GM12878 (cell line): ENCODE measurements around the gene SRGAP1. TPM values are rescaled to one million over a fixed set of nuclear protein-coding genes. Genes with fewer than 3 reads are reported as not detected.

Experiments
- ATAC-seq: fragments of 200-7000 bp; cut with Tn5 transposase; 3 replicates; pipeline ENCODE4 v1.9.1; 2020; ENCODE audit warnings: mild to moderate bottlenecking, moderate library complexity
- BruUV-seq: library from RNA; stranded (reverse); fragments of 400-500 nt; replicated peaks from 2 replicates; lab custom pipeline; 2021; lab: Mats Ljungman, UMichigan
- CTCF ChIA-PET: fragments of 300-600 bp; sonication (Branson Sonifier 250); formaldehyde crosslinking; extraction: SDS; loops from one replicate; lab custom pipeline; 2021; ENCODE audit warnings: inconsistent platforms; lab: Yijun Ruan, JAX
- POLR2A ChIA-PET: fragments of 350-600 bp; formaldehyde crosslinking; extraction: SDS; loops from one replicate; lab custom pipeline; 2021; ENCODE audit warnings: inconsistent platforms; lab: Charles Lee
- RAD21 ChIA-PET: fragments of 300-600 bp; sonication (Branson Sonifier 250); formaldehyde crosslinking; loops from one replicate; lab custom pipeline; 2023; ENCODE audit warnings: antibody characterized with exemption; ENCODE audit not compliant: unreplicated experiment; lab: Charles Lee
- SMC1A ChIA-PET: fragments of 300-600 bp; sonication (Branson Sonifier 250); formaldehyde crosslinking; loops from one replicate; lab custom pipeline; 2023; ENCODE audit not compliant: unreplicated experiment, uncharacterized antibody; lab: Charles Lee
- DNase-seq: peaks from one replicate; pipeline ENCODE4 v3.0.0-alpha.2; 2011; ENCODE audit warnings: low read depth, low spot score
- FAIRE-seq: peaks from 3 replicates; lab custom pipeline; 2011; peaks lifted over from hg19 to GRCh38; lab: Jason Lieb, UNC
- H2AFZ ChIP-seq: 2 replicates; pipeline ENCODE4 v1.6.0; 2011; ENCODE audit warnings: low read depth, low read length, control low read depth; ENCODE audit not compliant: control insufficient read depth
- H3K27ac ChIP-seq: 2 replicates; pipeline ENCODE4 v1.5.1; 2011; ENCODE audit warnings: control low read depth; ENCODE audit not compliant: control insufficient read depth, insufficient read depth
- H3K27me3 ChIP-seq, 2 experiments: replicated peaks in 1 of 2; 2 replicates each; pipeline versions ENCODE4 v1.6.0 to v1.6.1; 2011; ENCODE audit warnings: low read length in 1 of 2; ENCODE audit not compliant: control insufficient read depth in 2 of 2, insufficient read depth in 2 of 2
- H3K36me3 ChIP-seq, 2 experiments: 2 replicates each; pipeline ENCODE4 v1.5.1; 2011; ENCODE audit warnings: low read length in 1 of 2; ENCODE audit not compliant: control insufficient read depth in 2 of 2, insufficient read depth in 2 of 2
- H3K4me1 ChIP-seq: 2 replicates; pipeline ENCODE4 v1.6.1; 2011; ENCODE audit warnings: mild to moderate bottlenecking, low read length, moderate library complexity, mixed read lengths; ENCODE audit not compliant: control insufficient read depth, insufficient read depth
- H3K4me2 ChIP-seq: 2 replicates; pipeline ENCODE4 v1.6.0; 2011; ENCODE audit warnings: control low read depth; ENCODE audit not compliant: control insufficient read depth, insufficient read depth
- H3K4me3 ChIP-seq: fragments of 200-600 bp; sonication (generic); 2 replicates; pipeline ENCODE4 v1.5.1; 2016
- H3K79me2 ChIP-seq: 2 replicates; pipeline ENCODE4 v1.6.0; 2011; ENCODE audit warnings: low read length; ENCODE audit not compliant: control insufficient read depth, insufficient read depth
- H3K9ac ChIP-seq: 2 replicates; pipeline ENCODE4 v1.8.0; 2011; ENCODE audit warnings: low read length, control low read depth, mixed read lengths; ENCODE audit not compliant: control insufficient read depth, insufficient read depth
- H3K9me3 ChIP-seq: replicated peaks from 3 replicates; pipeline ENCODE4 v1.5.1; 2011; ENCODE audit warnings: mild to moderate bottlenecking, low read length; ENCODE audit not compliant: control insufficient read depth, insufficient read depth
- H4K20me1 ChIP-seq: 2 replicates; pipeline ENCODE4 v1.6.0; 2011; ENCODE audit not compliant: control insufficient read depth, insufficient read depth
- CTCF ChIP-seq, 3 experiments: IDR thresholded peaks in 2 of 3; conservative IDR thresholded peaks in 1 of 3; 2 replicates each; pipeline ENCODE4 v1.5.1; 2011; ENCODE audit warnings: low read depth in 3 of 3, low read length in 3 of 3, mild to moderate bottlenecking in 3 of 3, control low read depth in 2 of 3, moderate library complexity in 2 of 3, inconsistent platforms in 1 of 3, mixed read lengths in 1 of 3; ENCODE audit not compliant: control insufficient read depth in 2 of 3, insufficient read depth in 1 of 3; ENCODE audit errors: extremely low read depth in 1 of 3
- E4F1 ChIP-seq: fragments of 450-650 bp; IDR thresholded peaks from 2 replicates; pipeline ENCODE4 v1.6.1; 2018; ENCODE audit warnings: borderline replicate concordance, mild to moderate bottlenecking; ENCODE audit not compliant: partially characterized antibody
- SMC3 ChIP-seq: IDR thresholded peaks from 2 replicates; pipeline ENCODE4 v1.6.1; 2011; ENCODE audit warnings: low read length, improper control_type of control experiment, borderline replicate concordance
- WGBS: methylation state at CpG from one replicate; pipeline ENCODE4 v1.1.6; 2016; ENCODE audit warnings: low lambda C conversion rate; ENCODE audit not compliant: insufficient replicate concordance, insufficient coverage; ENCODE audit errors: missing lambda C conversion rate; 5-methylcytosine and 5-hydroxymethylcytosine counted together
- in situ Hi-C: fragments of 300-500 bp; cut with MboI; formaldehyde crosslinking; loops from 9 replicates; pipeline ENCODE4 v1.14.3; 2018; ENCODE audit warnings: mixed read lengths
- intact Hi-C: fragments of 100-400 bp; cut with micrococcal nuclease; formaldehyde crosslinking; loops from one replicate; pipeline ENCODE4 v1.14.2; 2022; ENCODE audit not compliant: unreplicated experiment
- polyA plus RNA-seq, 11 experiments: library from polyadenylated mRNA; depleted of rRNA in 4 of 11; unstranded in 6 of 11; stranded (reverse) in 5 of 11; fragments of >200 nt; fragmentation: Nextera tagmentation in 4 of 11; fragmentation: Illumina TruSeq in 1 of 11; extraction: Ambion mirVana in 4 of 11; extraction: Trizol in 1 of 11; gene quantifications; 1 replicate in 1 of 11; 2 replicates in 10 of 11; pipeline versions ENCODE4 v1.2.1 to v1.2.3, GENCODE V29; 2011 to 2016; ENCODE audit warnings: inconsistent platforms in 2 of 11, missing spikeins in 2 of 11, low read depth in 1 of 11
- total RNA-seq, 4 experiments: library from RNA; depleted of rRNA in 3 of 4; stranded (reverse); fragments of >200 nt in 3 of 4; fragmentation: Illumina TruSeq in 1 of 4; extraction: Trizol in 1 of 4; gene quantifications; 2 replicates each; pipeline versions ENCODE4 v1.2.1 to v1.2.3, GENCODE V29; 2013 to 2021

The SRGAP1 gene
- total and polyA plus RNA-seq, 10 of the 15 experiments (the other 5 are each of a cell fraction or from before 2014, with no cell fraction given): 0.16 to 0.85 (median 0.46) TPM

GRCh38 chr12:64181430-64182291, 337.2 kb downstream of the SRGAP1 start:
- Histone ChIP-seq H3K9me3 (no peaks in the 10 kb centered on the region), H3K4me3 (no peak overlapping the region), H3K4me1 (no peaks in the 10 kb centered on the region), H3K36me3 (no peaks in the 10 kb centered on the region), H3K9ac (no peak overlapping the region), H3K4me2 (no peak overlapping the region), H3K27me3 (no peaks in the 10 kb centered on the region), H4K20me1 (no peaks in the 10 kb centered on the region), H3K79me2 (no peaks in the 10 kb centered on the region), H3K27ac (no peak overlapping the region), H2AFZ (no peak overlapping the region)
- no peak for ATAC-seq
- intact Hi-C loops: loop anchor here (5.0 kb wide), 1 partner anchor 339 kb away; the partner anchor contains the start of gene SRGAP1
- TF ChIP-seq SMC3 (peak; percentile 10; the same call in 1 of the 2 replicates), CTCF (IDR thresholded peaks at IDR 0.05 in 2 of 3, conservative IDR thresholded peaks at IDR 0.05 in 1 of 3; ENCODE audit: control insufficient read depth in 2 of 3, extremely low read depth in 1 of 3, insufficient read depth in 1 of 3, low read depth in 3 of 3, low read length in 3 of 3) (peak; percentile 6 to 40 (median 18); a peak in 3 of 6 replicates), E4F1 (no peak)
- ChIA-PET CTCF (interaction anchor here (0.6 to 1.8 kb wide), 6 partner anchors 9 to 342 kb away, joined by 3 to 7 read pairs (median 4); partner anchors contain the start of gene SRGAP1), SMC1A (interaction anchor here (0.7 to 1.4 kb wide), 4 partner anchors 14 to 337 kb away, joined by 3 to 4 read pairs (median 3); partner anchors contain the start of gene SRGAP1), RAD21 (interaction anchor here (1.9 kb wide), 1 partner anchor 342 kb away, joined by 6 read pairs; no protein-coding TSS in a partner anchor), POLR2A (no interaction called here)
- in situ Hi-C loops: no loop called here
- 48% methylated on average over 3 of the region's 3 CpGs for WGBS
- no TSS peak for BruUV-seq
- DNase-seq: no peak
- FAIRE-seq: no peak
